DOHH2 (cell line): Measurements from ENCODE around the gene ANKRD13B.
A peak's percentile ranks its signal among the peaks of the same experiment; 100 is the strongest.

Experiments
- H3F3A ChIP-seq: fragments of 200-600 bp; sonication (generic), shearing (Covaris generic); 2 replicates; pipeline ENCODE4 v1.6.0; 2016; ENCODE audit warnings: antibody characterized with exemption, mild to moderate bottlenecking; ENCODE audit not compliant: control insufficient read depth, insufficient read depth
- H3K27ac ChIP-seq: fragments of 200-600 bp; sonication (generic); 2 replicates; pipeline ENCODE4 v1.5.1; 2014; ENCODE audit warnings: low read depth, mild to moderate bottlenecking, low read length, moderate library complexity
- H3K27me3 ChIP-seq: fragments of 200-600 bp; sonication (generic); 2 replicates; pipeline ENCODE4 v1.6.1; 2014; ENCODE audit warnings: mild to moderate bottlenecking, low read length, mixed read lengths; ENCODE audit not compliant: control insufficient read depth
- H3K36me3 ChIP-seq: fragments of 200-600 bp; sonication (generic); 2 replicates; pipeline ENCODE4 v1.6.1; 2014; ENCODE audit warnings: mild to moderate bottlenecking, low read length, moderate library complexity, mixed read lengths; ENCODE audit not compliant: control insufficient read depth
- H3K4me1 ChIP-seq: fragments of 200-600 bp; sonication (generic); 2 replicates; pipeline ENCODE4 v1.6.1; 2014; ENCODE audit warnings: mild to moderate bottlenecking, low read length, mixed read lengths; ENCODE audit not compliant: control insufficient read depth
- H3K4me2 ChIP-seq: fragments of 200-600 bp; sonication (generic); 2 replicates; pipeline ENCODE4 v1.6.0; 2014; ENCODE audit warnings: mild to moderate bottlenecking, low read length, moderate library complexity
- H3K4me3 ChIP-seq: fragments of 200-600 bp; sonication (generic); 2 replicates; pipeline ENCODE4 v1.5.1; 2014; ENCODE audit warnings: mild to moderate bottlenecking, low read length, mixed read lengths
- H3K79me2 ChIP-seq: fragments of 200-600 bp; sonication (generic); 2 replicates; pipeline ENCODE4 v1.6.1; 2014; ENCODE audit warnings: mild to moderate bottlenecking, low read length, mixed read lengths; ENCODE audit not compliant: control insufficient read depth
- H3K9me2 ChIP-seq: fragments of 200-600 bp; sonication (generic); replicated peaks from 2 replicates; pipeline ENCODE4 v1.6.1; 2014; ENCODE audit warnings: mild to moderate bottlenecking, low read length, mixed read lengths; ENCODE audit not compliant: control insufficient read depth
- H3K9me3 ChIP-seq: fragments of 200-600 bp; sonication (generic); 2 replicates; pipeline ENCODE4 v1.6.1; 2014; ENCODE audit warnings: antibody characterized with exemption, low read length, mixed read lengths; ENCODE audit not compliant: control insufficient read depth, insufficient read depth
- H4K20me1 ChIP-seq: fragments of 200-600 bp; sonication (generic); 2 replicates; pipeline ENCODE4 v1.6.0; 2014; ENCODE audit warnings: low read depth, mild to moderate bottlenecking, antibody characterized with exemption, low read length, moderate library complexity; ENCODE audit not compliant: control insufficient read depth, insufficient read depth
- EZH2phosphoT487 ChIP-seq: fragments of 200-600 bp; sonication (generic); IDR thresholded peaks from 2 replicates; pipeline ENCODE4 v1.6.1; 2017; ENCODE audit warnings: borderline replicate concordance, mild to moderate bottlenecking, antibody characterized with exemption, low read length, moderate library complexity, mixed read lengths
- TF ChIP-seq, protein P1 (sequence below): fragments of 200-600 bp; sonication (generic); IDR thresholded peaks from one replicate; pipeline ENCODE4 v1.5.1; 2014; ENCODE audit warnings: antibody characterized with exemption, mild to moderate bottlenecking, low read depth, low read length; ENCODE audit not compliant: poor library complexity, severe bottlenecking

The ANKRD13B gene

DNA sequence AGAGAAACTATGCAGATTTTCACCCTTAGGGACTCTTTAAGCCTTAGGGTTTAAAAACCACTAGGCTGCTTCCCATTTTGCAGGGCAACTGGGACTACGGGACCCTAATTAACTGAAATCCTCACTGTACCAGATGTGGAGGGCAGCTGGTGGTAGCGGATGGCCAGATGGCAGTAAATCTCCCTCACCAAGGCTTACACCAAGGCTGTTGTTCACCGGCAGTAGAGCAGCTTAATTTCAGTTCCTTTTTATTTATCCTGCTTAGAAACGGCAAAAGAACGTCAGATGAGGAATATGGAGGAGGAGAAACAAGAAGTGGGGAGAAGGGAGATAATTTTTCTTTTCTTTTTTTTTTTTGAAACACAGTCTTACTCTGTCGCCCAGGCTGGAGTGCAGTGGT lies 32.6 kb upstream of the ANKRD13B start:
- Histone ChIP-seq H3K27me3 (no peaks in the 10 kb centered on the region), H3K27ac (no peak overlapping the region), H3K9me3 (no peaks in the 10 kb centered on the region), H3K4me2 (0 out of 2 replicates have a peak overlapping the region, but pooled peaks have one; percentile 9), H3K4me3 (no peak overlapping the region), H3K79me2 (peaks cover 12% of the 10 kb centered on the region), H3K9me2 (no peaks in the 10 kb centered on the region), H4K20me1 (0 out of 2 replicates have a peak, but pooled peaks cover 3% of the 10 kb centered on the region), H3K36me3 (peaks cover 22% of the 10 kb centered on the region), H3F3A (peaks cover 16% of the 10 kb centered on the region), H3K4me1 (peaks cover 52% of the 10 kb centered on the region)
- TF ChIP-seq, protein P1, sequence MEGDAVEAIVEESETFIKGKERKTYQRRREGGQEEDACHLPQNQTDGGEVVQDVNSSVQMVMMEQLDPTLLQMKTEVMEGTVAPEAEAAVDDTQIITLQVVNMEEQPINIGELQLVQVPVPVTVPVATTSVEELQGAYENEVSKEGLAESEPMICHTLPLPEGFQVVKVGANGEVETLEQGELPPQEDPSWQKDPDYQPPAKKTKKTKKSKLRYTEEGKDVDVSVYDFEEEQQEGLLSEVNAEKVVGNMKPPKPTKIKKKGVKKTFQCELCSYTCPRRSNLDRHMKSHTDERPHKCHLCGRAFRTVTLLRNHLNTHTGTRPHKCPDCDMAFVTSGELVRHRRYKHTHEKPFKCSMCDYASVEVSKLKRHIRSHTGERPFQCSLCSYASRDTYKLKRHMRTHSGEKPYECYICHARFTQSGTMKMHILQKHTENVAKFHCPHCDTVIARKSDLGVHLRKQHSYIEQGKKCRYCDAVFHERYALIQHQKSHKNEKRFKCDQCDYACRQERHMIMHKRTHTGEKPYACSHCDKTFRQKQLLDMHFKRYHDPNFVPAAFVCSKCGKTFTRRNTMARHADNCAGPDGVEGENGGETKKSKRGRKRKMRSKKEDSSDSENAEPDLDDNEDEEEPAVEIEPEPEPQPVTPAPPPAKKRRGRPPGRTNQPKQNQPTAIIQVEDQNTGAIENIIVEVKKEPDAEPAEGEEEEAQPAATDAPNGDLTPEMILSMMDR, result no peak

DNA sequence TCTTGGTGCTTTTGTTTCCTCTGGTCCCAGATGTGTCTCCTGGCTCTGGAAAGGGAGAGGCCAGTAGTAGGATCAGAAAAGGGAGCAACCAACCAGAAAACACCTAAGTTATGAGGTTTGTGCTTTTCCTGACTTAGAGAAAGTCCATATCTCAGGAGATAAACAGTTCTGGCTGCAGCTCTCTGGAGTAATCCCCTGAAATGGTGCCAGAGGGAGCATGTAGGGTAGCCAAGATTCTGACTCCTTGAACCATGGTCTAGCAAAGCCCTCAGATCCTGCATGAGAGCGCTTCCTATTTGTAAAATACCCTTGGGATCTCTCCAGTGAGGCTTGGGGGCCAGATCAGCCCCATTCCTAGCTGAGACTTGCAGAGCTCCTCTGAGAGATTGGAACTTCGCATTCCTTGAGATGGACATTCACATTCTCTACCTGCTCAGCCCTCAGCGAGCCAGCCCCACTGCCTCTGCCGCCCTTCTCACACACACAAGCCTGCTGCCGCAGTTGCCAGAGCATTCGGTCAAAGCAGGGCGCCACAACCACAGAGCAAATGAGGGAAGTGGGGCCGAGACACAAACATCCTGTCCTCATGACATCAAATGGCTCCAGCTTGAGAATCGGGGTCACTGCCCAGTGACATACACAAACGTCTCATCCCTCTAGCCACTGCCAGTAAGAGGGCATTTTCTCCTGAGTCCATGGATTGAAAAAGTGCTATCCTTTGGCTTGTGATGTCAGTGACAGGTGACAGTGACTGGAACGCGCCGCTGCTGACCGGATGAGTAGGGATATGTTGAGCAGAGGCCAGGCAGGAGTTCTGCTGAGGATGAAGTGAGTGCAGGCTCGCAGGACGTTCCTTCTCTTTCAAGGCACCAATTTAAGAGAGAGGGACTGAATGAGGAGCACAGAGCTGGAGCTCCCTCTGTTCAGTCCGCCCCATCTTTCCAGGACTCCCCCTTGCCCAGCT lies 31.1 kb upstream of the ANKRD13B start:
- H3K27me3 ChIP-seq, result no peaks in the 10 kb centered on the region
- TF ChIP-seq, protein P1, result no peak
- TF ChIP-seq EZH2phosphoT487, result no peak

DNA sequence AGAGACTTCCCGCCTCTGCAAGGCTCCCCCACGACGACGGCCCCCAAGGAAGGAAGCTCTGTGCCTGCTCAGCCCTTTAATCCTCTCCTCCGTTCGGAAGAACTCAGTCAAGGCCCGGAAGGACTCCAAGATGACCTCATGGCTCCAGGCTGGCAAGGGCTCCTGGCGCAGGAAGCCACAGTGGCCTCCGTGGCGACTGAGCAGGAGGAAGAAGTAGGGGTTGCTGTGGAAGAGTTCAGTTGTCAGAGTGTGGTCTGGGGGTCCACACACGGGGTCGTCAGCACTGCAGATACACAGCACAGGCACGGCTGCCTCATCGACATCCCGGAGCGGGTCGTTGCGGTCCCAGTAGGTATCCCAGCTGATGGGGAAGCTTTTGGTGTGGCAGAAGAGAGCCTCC lies 30.3 kb upstream of the ANKRD13B start:
- Histone ChIP-seq H3K4me2 (no peak overlapping the region), H3K9me2 (no peaks in the 10 kb centered on the region), H3F3A (peaks cover 12% of the 10 kb centered on the region), H3K9me3 (no peaks in the 10 kb centered on the region), H3K4me1 (peaks cover 54% of the 10 kb centered on the region), H3K27ac (no peak overlapping the region), H4K20me1 (0 out of 2 replicates have a peak, but pooled peaks cover 3% of the 10 kb centered on the region), H3K27me3 (no peaks in the 10 kb centered on the region), H3K79me2 (peaks cover 29% of the 10 kb centered on the region), H3K36me3 (peaks cover 22% of the 10 kb centered on the region), H3K4me3 (no peak overlapping the region)
- TF ChIP-seq, protein P1, result no peak
- TF ChIP-seq EZH2phosphoT487, result no peak

More for the DNA sequence above, 31.1 kb upstream of the ANKRD13B start:
- H3F3A ChIP-seq, result peaks cover 14% of the 10 kb centered on the region
- peak overlapping the region; percentile 17; the same call in 1 of the 2 replicates for H3K4me2 ChIP-seq
- H3K36me3 ChIP-seq, result peaks cover 22% of the 10 kb centered on the region
- peaks cover 26% of the 10 kb centered on the region for H3K79me2 ChIP-seq
- H3K4me1 ChIP-seq, result peaks cover 58% of the 10 kb centered on the region
- no peak overlapping the region for H3K4me3 ChIP-seq
- H3K9me3 ChIP-seq, result no peaks in the 10 kb centered on the region
- 0 out of 2 replicates have a peak, but pooled peaks cover 3% of the 10 kb centered on the region for H4K20me1 ChIP-seq
- no peaks in the 10 kb centered on the region for H3K9me2 ChIP-seq
- no peak overlapping the region for H3K27ac ChIP-seq
